OCI-LY7 (cell line): ENCODE results near the gene H6PD.

Source experiments
- EZH2phosphoT487 ChIP-seq: fragments of 200-600 bp; sonication (generic); IDR thresholded peaks from 2 replicates; pipeline ENCODE4 v1.6.1; 2018; ENCODE audit warnings: low read depth, borderline replicate concordance, mild to moderate bottlenecking, mixed run types, antibody characterized with exemption, low read length, moderate library complexity, mixed read lengths
- TF ChIP-seq, protein P1 (sequence below): fragments of 200-600 bp; sonication (generic); conservative IDR thresholded peaks from 2 replicates; pipeline ENCODE4 v1.5.1; 2014; ENCODE audit warnings: mild to moderate bottlenecking, antibody characterized with exemption, low read length, moderate library complexity, mixed read lengths

- TF ChIP-seq, protein P1, sequence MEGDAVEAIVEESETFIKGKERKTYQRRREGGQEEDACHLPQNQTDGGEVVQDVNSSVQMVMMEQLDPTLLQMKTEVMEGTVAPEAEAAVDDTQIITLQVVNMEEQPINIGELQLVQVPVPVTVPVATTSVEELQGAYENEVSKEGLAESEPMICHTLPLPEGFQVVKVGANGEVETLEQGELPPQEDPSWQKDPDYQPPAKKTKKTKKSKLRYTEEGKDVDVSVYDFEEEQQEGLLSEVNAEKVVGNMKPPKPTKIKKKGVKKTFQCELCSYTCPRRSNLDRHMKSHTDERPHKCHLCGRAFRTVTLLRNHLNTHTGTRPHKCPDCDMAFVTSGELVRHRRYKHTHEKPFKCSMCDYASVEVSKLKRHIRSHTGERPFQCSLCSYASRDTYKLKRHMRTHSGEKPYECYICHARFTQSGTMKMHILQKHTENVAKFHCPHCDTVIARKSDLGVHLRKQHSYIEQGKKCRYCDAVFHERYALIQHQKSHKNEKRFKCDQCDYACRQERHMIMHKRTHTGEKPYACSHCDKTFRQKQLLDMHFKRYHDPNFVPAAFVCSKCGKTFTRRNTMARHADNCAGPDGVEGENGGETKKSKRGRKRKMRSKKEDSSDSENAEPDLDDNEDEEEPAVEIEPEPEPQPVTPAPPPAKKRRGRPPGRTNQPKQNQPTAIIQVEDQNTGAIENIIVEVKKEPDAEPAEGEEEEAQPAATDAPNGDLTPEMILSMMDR: no peak
- no peak for TF ChIP-seq EZH2phosphoT487
Observed at GRCh38 chr1:9281071-9281827, 46.7 kb downstream of the H6PD start.
